Kidney epithelial cell (primary cell): ENCODE measurements around the gene PRKCD. TPM values are rescaled to one million over a fixed set of nuclear protein-coding genes. Genes with fewer than 3 reads are reported as not detected.

ENCODE experiments used
- DNase-seq: peaks from one replicate; pipeline ENCODE4 v3.0.0-alpha.2; 2010; ENCODE audit warnings: low read depth
- H3K27me3 ChIP-seq: 2 replicates; pipeline ENCODE4 v1.6.0; 2011; ENCODE audit warnings: low read length; ENCODE audit not compliant: control insufficient read depth, insufficient read depth
- H3K36me3 ChIP-seq: 2 replicates; pipeline ENCODE4 v1.5.1; 2011; ENCODE audit warnings: low read length; ENCODE audit not compliant: control insufficient read depth, insufficient read depth
- H3K4me3 ChIP-seq: 2 replicates; pipeline ENCODE4 v1.5.1; 2011; ENCODE audit warnings: low read depth, mild to moderate bottlenecking, control low read depth, low read length
- CTCF ChIP-seq: IDR thresholded peaks from 2 replicates; pipeline ENCODE4 v1.5.1; 2011; ENCODE audit warnings: mild to moderate bottlenecking, moderate library complexity, low read length, control low read depth, inconsistent platforms; ENCODE audit not compliant: insufficient read depth, poor library complexity, severe bottlenecking
- total RNA-seq: library from RNA; depleted of rRNA; stranded (reverse); fragments of >200 nt; gene quantifications from 2 replicates; pipeline ENCODE4 v1.2.3, GENCODE V29; 2015

Gene PRKCD
- total RNA-seq, 1 donor from 2014 or later = 6.9 TPM

DNA sequence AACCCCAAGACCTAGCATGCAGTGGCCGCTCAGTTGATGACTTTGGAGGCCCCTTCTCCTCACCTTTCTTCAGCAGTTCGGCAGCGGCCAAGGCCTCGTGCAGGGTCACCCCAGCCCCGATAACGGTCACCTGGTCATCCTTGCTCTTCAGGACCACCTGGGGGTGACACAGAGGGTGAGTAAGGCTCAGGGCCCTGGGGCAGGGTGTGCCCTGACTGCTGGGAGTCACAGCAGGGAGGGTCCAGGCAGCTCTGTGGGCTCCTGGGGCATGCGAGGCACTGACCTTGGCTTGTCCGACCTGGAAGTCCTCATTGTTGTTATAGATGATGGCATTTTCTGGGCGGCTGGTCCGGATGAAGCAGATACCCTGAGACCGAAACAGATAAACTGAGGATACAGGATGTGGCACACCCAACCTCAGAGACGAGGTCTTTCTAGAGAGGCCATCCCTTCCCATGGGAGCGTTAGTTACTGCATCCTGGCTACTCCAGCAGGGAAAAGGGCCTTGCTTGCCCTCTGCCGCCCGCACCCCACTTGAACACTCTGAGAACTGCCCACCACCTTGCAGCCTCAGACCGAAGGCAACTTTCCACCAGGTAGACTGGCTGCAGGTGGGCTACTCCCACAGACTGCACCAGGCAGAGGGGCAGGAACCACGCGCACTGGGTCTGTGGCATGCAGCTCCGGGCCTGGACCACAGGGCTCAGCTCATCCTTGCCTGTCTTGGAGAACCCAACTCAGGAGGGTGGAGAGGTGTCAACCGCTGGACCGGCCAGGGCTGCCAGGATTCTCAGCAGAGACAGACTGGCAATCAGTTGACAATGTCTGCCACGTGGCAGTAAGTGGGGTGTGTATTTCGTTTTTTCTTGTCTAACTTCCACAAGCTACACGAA is 67.2 kb downstream of the PRKCD start:
- TF ChIP-seq CTCF = no peak
- H3K27me3 ChIP-seq = no peaks in the 10 kb centered on the region
- DNase-seq = no peak
- peaks cover 34% of the 10 kb centered on the region for H3K36me3 ChIP-seq
- H3K4me3 ChIP-seq = no peak overlapping the region

GRCh38 chr3:53229171-53229570 is 68.2 kb downstream of the PRKCD start:
- peaks cover 35% of the 10 kb centered on the region for H3K36me3 ChIP-seq
- no peak overlapping the region for H3K4me3 ChIP-seq
- H3K27me3 ChIP-seq = no peaks in the 10 kb centered on the region
- no peak for TF ChIP-seq CTCF
- DNase-seq = no peak

- DNase-seq = no peak
- no peak for TF ChIP-seq CTCF
Measured at GRCh38 chr3:53229606-53230005, 68.6 kb downstream of the PRKCD start.

DNA sequence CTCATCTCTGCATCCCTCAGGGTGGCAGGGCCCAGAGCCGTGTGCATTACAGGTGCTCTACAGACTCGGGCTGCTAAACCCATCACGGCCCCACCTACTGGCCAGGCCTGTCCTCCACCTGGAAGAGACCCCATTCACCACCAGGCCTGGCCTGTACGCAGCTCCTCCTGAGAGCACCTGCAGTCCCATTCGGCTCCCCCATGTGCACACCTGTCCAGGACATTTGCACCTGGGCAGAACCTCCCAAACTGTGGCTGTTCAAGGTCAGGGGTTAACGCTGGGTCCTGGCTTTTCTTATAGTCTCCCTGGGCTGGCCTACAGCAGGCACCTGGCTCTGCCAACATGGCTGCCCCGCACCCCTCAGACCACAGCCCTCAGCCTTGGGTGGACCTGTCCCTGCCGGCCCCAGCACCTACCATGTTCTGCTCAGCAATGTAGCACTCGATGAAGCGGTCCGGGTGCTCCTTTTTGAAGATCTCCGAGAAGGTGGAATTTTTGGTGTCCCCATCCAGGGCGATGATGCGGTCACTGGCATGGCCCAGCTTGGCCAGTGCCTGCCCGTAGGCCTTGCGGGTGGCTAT is 69.1 kb downstream of the PRKCD start:
- TF ChIP-seq CTCF = peak; percentile 33
- Histone ChIP-seq H3K4me3 (no peak overlapping the region), H3K36me3 (peaks cover 33% of the 10 kb centered on the region)

More at GRCh38 chr3:53229606-53230005, 68.6 kb downstream of the PRKCD start:
- Histone ChIP-seq H3K27me3 (no peaks in the 10 kb centered on the region), H3K36me3 (peaks cover 33% of the 10 kb centered on the region), H3K4me3 (no peak overlapping the region)

DNA sequence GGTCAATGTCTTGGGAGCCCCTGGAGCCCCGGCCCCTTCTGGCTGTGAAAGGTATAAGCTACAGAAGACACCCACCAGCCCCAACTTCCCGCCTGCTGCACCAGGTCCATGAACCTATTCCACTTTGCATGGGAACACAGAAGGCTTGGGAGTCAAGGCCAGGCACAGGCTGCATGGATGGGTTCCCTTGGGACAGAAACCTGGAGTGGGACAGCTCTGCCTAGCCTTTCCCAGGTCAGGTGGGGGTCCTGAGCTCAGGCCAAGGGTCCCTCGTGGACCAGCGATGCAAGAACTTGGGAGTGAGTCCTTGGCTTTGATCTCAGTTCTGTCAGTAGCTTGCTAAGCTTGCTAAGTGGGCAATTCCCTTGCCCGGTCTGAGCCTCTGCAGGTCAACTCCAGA is 69.8 kb downstream of the PRKCD start:
- Histone ChIP-seq H3K27me3 (no peaks in the 10 kb centered on the region), H3K4me3 (no peak overlapping the region), H3K36me3 (peaks cover 34% of the 10 kb centered on the region)
- DNase-seq = no peak
- no peak for TF ChIP-seq CTCF

More for the DNA sequence above, 69.1 kb downstream of the PRKCD start:
- no peak for DNase-seq
- H3K27me3 ChIP-seq = no peaks in the 10 kb centered on the region
